Naive thymus-derived CD8-positive, alpha-beta T cell (primary cell): ENCODE data around the gene KHDC4. TPM values are rescaled to one million over a fixed set of nuclear protein-coding genes. Genes with fewer than 3 reads are reported as not detected.
"Not testable (repeated sequence)": the region's sequence is repeated elsewhere in the genome, so short reads cannot be mapped to it uniquely, and the experiment has no call there.

Experiments used
- ATAC-seq, 2 donors: fragments of 150-1000 bp; cut with Tn5 transposase in 1 of 2; sonication (Bioruptor Pico), chemical (Tn5 transposase) in 1 of 2; 1 replicate in 1 of 2; 2 replicates in 1 of 2; pipeline ENCODE4 v1.10.0; 2021; ENCODE audit warnings: mild to moderate bottlenecking in 2 of 2, moderate library complexity in 2 of 2
- POLR2A ChIA-PET: fragments of 350-600 bp; sonication (Branson Sonifier 250); formaldehyde crosslinking; loops from one replicate; lab custom pipeline; 2021; ENCODE audit warnings: antibody characterized with exemption; lab: Charles Lee
- DNase-seq, 10 donors: peaks; one replicate each; pipeline versions ENCODE4 v3.0.0 to v3.0.0-alpha.2; 2020 to 2022
- H3K27ac Mint-ChIP-seq, 10 donors: one replicate each; pipeline ENCODE4 v1.8.0; 2020 to 2022; ENCODE audit warnings: mild to moderate bottlenecking in 10 of 10, mixed read lengths in 10 of 10, moderate library complexity in 4 of 10, inconsistent platforms in 1 of 10
- H3K27me3 Mint-ChIP-seq, 5 donors: one replicate each; pipeline ENCODE4 v1.8.0; 2021 to 2022; ENCODE audit warnings: mixed read lengths in 5 of 5
- H3K36me3 Mint-ChIP-seq, 3 donors: one replicate each; pipeline ENCODE4 v1.8.0; 2020 to 2022; ENCODE audit warnings: mixed read lengths in 3 of 3, mild to moderate bottlenecking in 2 of 3, inconsistent platforms in 1 of 3
- H3K4me1 Mint-ChIP-seq, 4 donors: one replicate each; pipeline ENCODE4 v1.8.0; 2021 to 2022; ENCODE audit warnings: mixed read lengths in 4 of 4
- H3K4me3 Mint-ChIP-seq, 10 donors: one replicate each; pipeline ENCODE4 v1.8.0; 2020 to 2022; ENCODE audit warnings: mild to moderate bottlenecking in 10 of 10, mixed read lengths in 10 of 10, moderate library complexity in 6 of 10, inconsistent platforms in 1 of 10
- H3K9me3 Mint-ChIP-seq, 9 donors: one replicate each; pipeline ENCODE4 v1.8.0; 2020 to 2022; ENCODE audit warnings: mixed read lengths in 9 of 9, mild to moderate bottlenecking in 3 of 9, inconsistent platforms in 1 of 9, moderate library complexity in 1 of 9
- polyA plus RNA-seq, 3 donors: library from polyadenylated mRNA; unstranded; fragments of 300-500 nt; fragmentation: Illumina TruSeq; gene quantifications; one replicate each; pipeline ENCODE4 v1.2.3, GENCODE V29; 2021
- total RNA-seq, 8 experiments: library from RNA in 2 of 8; stranded (reverse) in 2 of 8; gene quantifications; one replicate each; pipeline ENCODE4 v1.2.3 and lab custom pipeline; 2021 to 2026

KHDC4 gene
- total and polyA plus RNA-seq, 5 experiments from 2014 or later = 5.0 to 110 (median 7.2) TPM

DNA sequence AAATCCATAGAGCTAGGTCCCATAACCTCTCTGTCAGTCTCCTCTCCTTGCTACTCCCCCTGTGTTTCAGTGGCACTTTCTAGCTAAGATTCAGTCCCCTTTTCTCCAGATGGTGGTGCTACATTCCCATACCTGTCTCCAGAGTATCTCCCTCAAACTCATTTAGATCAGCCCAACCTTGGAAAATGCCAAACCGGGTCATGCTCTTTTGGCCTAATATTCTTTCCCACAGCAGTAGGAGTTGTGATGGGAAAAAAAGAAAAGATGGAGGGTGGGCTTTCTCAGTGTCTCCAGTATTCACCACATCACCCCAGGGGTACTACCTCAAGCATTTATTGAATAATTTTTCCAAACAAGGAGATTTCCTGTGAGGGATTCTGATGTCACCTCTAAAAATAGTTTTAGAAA, 4.0 kb upstream of the KHDC4 start:
- no peak for ATAC-seq

DNA sequence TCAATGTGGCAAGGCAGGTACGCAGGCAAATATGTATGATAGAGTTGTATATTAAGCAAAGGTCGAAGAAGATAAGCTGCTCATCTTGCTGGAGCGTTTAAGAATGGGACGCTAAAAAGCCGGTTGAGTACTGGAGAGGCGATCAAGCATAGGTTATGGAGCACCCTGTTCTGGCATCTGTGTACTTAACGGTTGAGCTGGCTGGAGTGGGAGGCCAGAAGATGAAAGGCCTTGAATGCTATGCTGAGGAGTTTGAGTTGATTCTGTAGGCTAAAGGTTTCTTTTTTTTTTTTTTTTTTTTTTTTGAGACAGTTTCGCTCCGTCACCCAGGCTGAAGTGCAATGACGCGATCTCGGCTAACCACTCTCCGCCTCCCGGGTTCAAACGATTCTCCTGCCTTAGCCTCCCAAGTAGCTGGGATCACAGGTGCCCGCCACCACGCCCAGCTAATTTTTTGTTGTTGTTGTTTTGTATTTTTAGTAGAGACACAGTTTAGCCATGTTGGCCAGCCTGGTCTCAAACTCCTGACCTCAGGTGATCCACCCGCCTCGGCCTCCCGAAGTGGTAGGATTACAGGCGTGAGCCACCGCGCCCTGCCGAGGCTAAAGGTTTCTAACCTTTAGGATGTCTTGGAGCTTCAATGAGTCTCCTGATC, 850 bp upstream of the KHDC4 start:
- DNase-seq (no peak), ATAC-seq (no peak)
- Mint-ChIP-seq H3K9me3 (no peaks in the 10 kb centered on the region), H3K27ac (peak overlapping the region in 2 of 10 donors; percentile 27 to 74), H3K36me3 (peaks cover 0 to 30% (median 0%) of the 10 kb centered on the region in 3 donors), H3K27me3 (no peaks in the 10 kb centered on the region), H3K4me1 (peaks cover 6 to 48% (median 35%) of the 10 kb centered on the region in 4 donors), H3K4me3 (peak overlapping the region in 1 of 10 donors; percentile 70)
- POLR2A ChIA-PET = interaction anchor here (0.6 to 4.2 kb wide), 13 partner anchors 10 to 1938 kb away, joined by 3 to 74 read pairs (median 6); partner anchors contain the start of genes ARHGEF2, GON4L and SYT11

More for the DNA sequence above, 4.0 kb upstream of the KHDC4 start:
- POLR2A ChIA-PET = interaction anchor here (0.5 to 3.3 kb wide), 12 partner anchors 11 to 240 kb away, joined by 4 to 23 read pairs (median 8); partner anchors contain the start of genes ARHGEF2 and SSR2
- H3K4me1 Mint-ChIP-seq = peaks cover 14 to 50% (median 41%) of the 10 kb centered on the region in 4 donors
- H3K27ac Mint-ChIP-seq = peak overlapping the region in 8 of 10 donors; percentile 0 to 83 (median 44)
- no peaks in the 10 kb centered on the region for H3K27me3 Mint-ChIP-seq
- peak in 5 of 10 donors; percentile 21 to 57 (median 35) for DNase-seq
- peak overlapping the region in 3 of 10 donors; percentile 0 to 57 (median 1) for H3K4me3 Mint-ChIP-seq
- no peaks in the 10 kb centered on the region for H3K9me3 Mint-ChIP-seq
- H3K36me3 Mint-ChIP-seq = peaks cover 0 to 2% (median 0%) of the 10 kb centered on the region in 3 donors

- peaks cover 0 to 44% (median 0%) of the 10 kb centered on the region in 3 donors for H3K36me3 Mint-ChIP-seq
- H3K9me3 Mint-ChIP-seq = no peaks in the 10 kb centered on the region
- POLR2A ChIA-PET = interaction anchor here (0.6 to 4.2 kb wide), 12 partner anchors 9 to 1662 kb away, joined by 4 to 74 read pairs (median 6); partner anchors contain the start of genes ARHGEF2, GON4L and SYT11
- H3K4me3 Mint-ChIP-seq = no peak overlapping the region
- no peaks in the 10 kb centered on the region for H3K27me3 Mint-ChIP-seq
- ATAC-seq = no peak
- H3K27ac Mint-ChIP-seq = peak overlapping the region in 1 of 10 donors; percentile 80
- peaks cover 11 to 50% (median 41%) of the 10 kb centered on the region in 4 donors for H3K4me1 Mint-ChIP-seq
- DNase-seq = no peak
Observed at GRCh38 chr1:155933591-155934096, 569 bp downstream of the KHDC4 start.

DNA sequence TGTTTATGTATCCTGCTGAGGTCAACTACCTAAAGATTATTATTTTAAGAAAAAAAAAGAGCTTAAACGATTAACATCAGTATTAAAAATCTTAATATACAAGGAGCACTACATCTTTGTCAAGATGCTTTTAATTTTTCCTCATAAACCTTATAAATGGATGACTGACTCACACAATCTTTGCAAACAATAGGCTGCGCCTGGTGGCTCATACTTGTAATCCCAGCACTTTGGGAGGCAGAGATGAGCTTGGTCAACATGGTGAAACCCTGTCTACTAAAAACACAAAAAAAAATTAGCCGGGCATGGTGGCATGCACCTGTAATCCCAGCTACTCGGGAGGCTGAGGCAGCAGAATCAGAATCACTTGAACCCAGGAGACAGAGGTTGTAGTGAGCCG, 1.7 kb downstream of the KHDC4 start:
- Mint-ChIP-seq H3K27ac (peak overlapping the region in 5 of 10 donors; percentile 27 to 76 (median 62)), H3K9me3 (no peaks in the 10 kb centered on the region), H3K27me3 (no peaks in the 10 kb centered on the region), H3K4me1 (peaks cover 7 to 42% (median 35%) of the 10 kb centered on the region in 4 donors), H3K36me3 (peaks cover 0 to 55% (median 0%) of the 10 kb centered on the region in 3 donors), H3K4me3 (peak overlapping the region in 8 of 10 donors; percentile 29 to 66 (median 52))
- ATAC-seq (no peak), DNase-seq (no peak)
- POLR2A ChIA-PET = interaction anchor here (0.7 to 4.2 kb wide), 5 partner anchors 9 to 89 kb away, joined by 3 to 74 read pairs (median 4); partner anchors contain the start of genes ARHGEF2, GON4L and SSR2

DNA sequence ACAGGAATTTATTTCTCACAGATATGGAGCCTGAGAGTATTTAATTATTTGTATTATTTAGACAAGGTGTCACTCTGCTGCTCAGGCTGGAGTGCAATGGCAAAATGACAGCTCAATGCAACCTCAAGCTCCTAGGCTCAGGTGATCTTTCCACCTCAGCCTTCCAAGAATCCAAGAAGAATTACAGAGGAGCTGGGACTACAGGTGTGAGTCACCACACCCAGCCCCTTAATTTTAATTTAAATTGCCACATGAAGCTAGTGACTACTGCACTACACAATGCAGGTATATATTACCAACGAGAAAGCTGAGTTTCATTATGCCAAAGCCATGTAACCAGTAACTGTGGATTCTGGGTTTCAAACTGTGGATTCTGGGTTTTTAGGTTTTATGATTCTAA, 2.1 kb downstream of the KHDC4 start:
- H3K27me3 Mint-ChIP-seq = no peaks in the 10 kb centered on the region
- peak overlapping the region in 7 of 10 donors; percentile 1 to 71 (median 31) for H3K27ac Mint-ChIP-seq
- peak overlapping the region in 9 of 10 donors; percentile 26 to 66 (median 53) for H3K4me3 Mint-ChIP-seq
- peaks cover 0 to 60% (median 2%) of the 10 kb centered on the region in 3 donors for H3K36me3 Mint-ChIP-seq
- POLR2A ChIA-PET = interaction anchor here (0.8 to 4.2 kb wide), 4 partner anchors 9 to 89 kb away, joined by 3 to 74 read pairs (median 4); partner anchors contain the start of genes ARHGEF2 and SSR2
- peaks cover 7 to 42% (median 35%) of the 10 kb centered on the region in 4 donors for H3K4me1 Mint-ChIP-seq
- no peak for DNase-seq
- no peak for ATAC-seq
- no peaks in the 10 kb centered on the region for H3K9me3 Mint-ChIP-seq

- ATAC-seq = no peak
- Mint-ChIP-seq H3K4me1 (peaks cover 7 to 42% (median 35%) of the 10 kb centered on the region in 4 donors), H3K27ac (peak overlapping the region in 9 of 10 donors; percentile 31 to 79 (median 56)), H3K36me3 (peaks cover 0 to 66% (median 4%) of the 10 kb centered on the region in 3 donors), H3K27me3 (no peaks in the 10 kb centered on the region), H3K9me3 (no peaks in the 10 kb centered on the region), H3K4me3 (peak overlapping the region in 8 of 10 donors; percentile 53 to 84 (median 64))
- POLR2A ChIA-PET = interaction anchor here (0.7 to 4.2 kb wide), 5 partner anchors 46 to 352 kb away, joined by 3 to 74 read pairs (median 7); partner anchors contain the start of genes ARHGEF2 and SSR2
- no peak for DNase-seq
Observed at GRCh38 chr1:155931332-155932038, 2.7 kb downstream of the KHDC4 start.

- Mint-ChIP-seq H3K4me3 (peak overlapping the region; percentile 25 to 84 (median 60)), H3K36me3 (peaks cover 0 to 73% (median 4%) of the 10 kb centered on the region in 3 donors), H3K4me1 (peaks cover 7 to 44% (median 35%) of the 10 kb centered on the region in 4 donors), H3K27ac (peak overlapping the region; percentile 29 to 78 (median 58))
- H3K9me3 Mint-ChIP-seq, DNase-seq, ATAC-seq, H3K27me3 Mint-ChIP-seq: not testable (repeated sequence)
- POLR2A ChIA-PET = interaction anchor here (0.7 kb wide), 2 partner anchors 50 to 352 kb away, joined by 7 to 8 read pairs; no protein-coding TSS in a partner anchor
Observed at GRCh38 chr1:155930725-155931124, 3.5 kb downstream of the KHDC4 start.

DNA sequence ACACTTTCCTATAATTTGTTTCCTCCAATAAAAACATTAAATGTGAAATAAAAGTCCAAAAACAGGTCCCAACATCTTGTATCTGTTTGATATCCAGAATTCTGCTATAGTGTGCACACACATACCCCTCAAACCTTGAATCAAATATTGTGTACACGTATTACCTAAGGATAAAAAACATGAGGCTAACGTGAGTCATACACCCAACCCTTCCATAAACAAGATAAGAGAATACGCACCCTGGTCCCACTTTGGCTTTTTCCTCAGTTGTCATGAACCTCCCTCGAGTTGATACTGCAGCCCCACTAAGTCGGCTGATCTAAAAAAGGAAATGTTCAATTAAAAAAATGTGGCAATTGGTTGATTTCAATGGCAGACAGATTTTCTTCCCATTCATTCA, 5.2 kb downstream of the KHDC4 start:
- peaks cover 0 to 89% (median 4%) of the 10 kb centered on the region in 3 donors for H3K36me3 Mint-ChIP-seq
- H3K27ac Mint-ChIP-seq = peak overlapping the region in 4 of 10 donors; percentile 7 to 84 (median 52)
- no peak for DNase-seq
- POLR2A ChIA-PET = no interaction called here
- ATAC-seq = no peak
- no peaks in the 10 kb centered on the region for H3K9me3 Mint-ChIP-seq
- peak overlapping the region in 1 of 10 donors; percentile 33 for H3K4me3 Mint-ChIP-seq
- H3K4me1 Mint-ChIP-seq = peaks cover 9 to 44% (median 35%) of the 10 kb centered on the region in 4 donors
- H3K27me3 Mint-ChIP-seq = no peaks in the 10 kb centered on the region

DNA sequence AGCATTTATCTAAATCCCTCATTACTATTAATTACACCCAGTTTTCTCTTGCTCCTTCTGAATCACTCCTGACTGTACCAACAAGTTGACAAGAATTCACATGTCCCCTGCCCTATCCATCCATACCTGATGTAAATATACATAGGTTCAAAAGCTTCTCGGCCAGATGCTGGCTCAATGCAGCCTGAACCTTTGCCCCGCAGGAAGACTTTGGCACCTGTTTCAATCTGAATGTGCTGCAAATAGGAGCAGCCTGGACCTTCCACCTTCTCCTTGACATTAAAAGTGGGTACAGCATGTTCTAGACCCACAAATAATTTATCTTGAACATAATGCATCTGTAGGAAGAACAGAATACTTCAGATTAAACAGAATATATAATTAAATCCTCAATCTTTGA, 8.7 kb downstream of the KHDC4 start:
- peak overlapping the region in 5 of 10 donors; percentile 10 to 63 (median 35) for H3K27ac Mint-ChIP-seq
- H3K4me3 Mint-ChIP-seq = no peak overlapping the region
- no peaks in the 10 kb centered on the region for H3K27me3 Mint-ChIP-seq
- no peaks in the 10 kb centered on the region for H3K9me3 Mint-ChIP-seq
- ATAC-seq (no peak), DNase-seq (no peak)
- peaks cover 6 to 98% (median 17%) of the 10 kb centered on the region in 3 donors for H3K36me3 Mint-ChIP-seq
- H3K4me1 Mint-ChIP-seq = peaks cover 10 to 20% (median 15%) of the 10 kb centered on the region in 4 donors
- POLR2A ChIA-PET = no interaction called here

- no peak overlapping the region for H3K27ac Mint-ChIP-seq
- ATAC-seq = no peak
Observed at GRCh38 chr1:155920717-155921116, 13.5 kb downstream of the KHDC4 start.

GRCh38 chr1:155919801-155920200, 14.4 kb downstream of the KHDC4 start:
- Mint-ChIP-seq H3K4me1 (peaks cover 0 to 6% (median 2%) of the 10 kb centered on the region in 4 donors), H3K4me3 (no peak overlapping the region), H3K27ac (peak overlapping the region in 3 of 10 donors; percentile 9 to 54 (median 53)), H3K36me3 (peaks cover 6 to 94% (median 24%) of the 10 kb centered on the region in 3 donors), H3K27me3 (no peaks in the 10 kb centered on the region), H3K9me3 (no peaks in the 10 kb centered on the region)
- DNase-seq = no peak
- ATAC-seq = no peak
- POLR2A ChIA-PET = no interaction called here

More at GRCh38 chr1:155920717-155921116, 13.5 kb downstream of the KHDC4 start:
- Mint-ChIP-seq H3K9me3 (no peaks in the 10 kb centered on the region), H3K4me1 (peaks cover 0 to 6% (median 2%) of the 10 kb centered on the region in 4 donors), H3K27me3 (no peaks in the 10 kb centered on the region), H3K36me3 (peaks cover 6 to 96% (median 24%) of the 10 kb centered on the region in 3 donors), H3K4me3 (no peak overlapping the region)
- no peak for DNase-seq
- POLR2A ChIA-PET = no interaction called here
